Astrocyte (in vitro differentiated cells and primary cell): ENCODE data around the gene RMND1.

Source experiments
- EZH2 ChIP-seq: IDR thresholded peaks from 2 replicates; pipeline ENCODE4 v1.6.1; 2012; ENCODE audit warnings: mild to moderate bottlenecking, low read length, inconsistent platforms; ENCODE audit not compliant: insufficient read depth
- TF ChIP-seq, protein P1 (sequence below): IDR thresholded peaks from 2 replicates; pipeline ENCODE4 v1.5.1; 2011; ENCODE audit warnings: low read depth, mild to moderate bottlenecking, inconsistent platforms, low read length, moderate library complexity; ENCODE audit not compliant: insufficient read depth

GRCh38 chr6:151370509-151371078 lies 81.3 kb downstream of the RMND1 start:
- TF ChIP-seq, protein P1, sequence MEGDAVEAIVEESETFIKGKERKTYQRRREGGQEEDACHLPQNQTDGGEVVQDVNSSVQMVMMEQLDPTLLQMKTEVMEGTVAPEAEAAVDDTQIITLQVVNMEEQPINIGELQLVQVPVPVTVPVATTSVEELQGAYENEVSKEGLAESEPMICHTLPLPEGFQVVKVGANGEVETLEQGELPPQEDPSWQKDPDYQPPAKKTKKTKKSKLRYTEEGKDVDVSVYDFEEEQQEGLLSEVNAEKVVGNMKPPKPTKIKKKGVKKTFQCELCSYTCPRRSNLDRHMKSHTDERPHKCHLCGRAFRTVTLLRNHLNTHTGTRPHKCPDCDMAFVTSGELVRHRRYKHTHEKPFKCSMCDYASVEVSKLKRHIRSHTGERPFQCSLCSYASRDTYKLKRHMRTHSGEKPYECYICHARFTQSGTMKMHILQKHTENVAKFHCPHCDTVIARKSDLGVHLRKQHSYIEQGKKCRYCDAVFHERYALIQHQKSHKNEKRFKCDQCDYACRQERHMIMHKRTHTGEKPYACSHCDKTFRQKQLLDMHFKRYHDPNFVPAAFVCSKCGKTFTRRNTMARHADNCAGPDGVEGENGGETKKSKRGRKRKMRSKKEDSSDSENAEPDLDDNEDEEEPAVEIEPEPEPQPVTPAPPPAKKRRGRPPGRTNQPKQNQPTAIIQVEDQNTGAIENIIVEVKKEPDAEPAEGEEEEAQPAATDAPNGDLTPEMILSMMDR = peak; percentile 26
- TF ChIP-seq EZH2 = no peak
